ENCODE measurements around the gene ZBTB1.

DNA sequence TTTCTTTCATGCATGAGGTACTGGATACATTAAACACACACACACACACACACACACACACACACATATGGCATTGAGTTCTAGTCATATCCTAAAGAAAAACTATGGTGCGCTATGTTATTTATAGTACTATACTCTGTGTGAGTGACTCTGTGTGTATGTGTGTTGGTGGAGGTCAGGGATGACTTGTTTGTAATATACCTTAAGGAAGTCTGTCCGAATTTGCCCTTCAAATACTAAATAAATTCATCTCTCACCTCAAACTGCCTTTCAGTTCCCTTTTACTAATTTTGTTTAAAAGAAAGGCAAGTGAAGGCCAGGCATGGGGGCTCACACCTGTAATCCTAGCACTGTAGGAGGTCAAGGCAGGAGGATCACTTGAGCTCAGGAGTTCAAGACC lies 41.4 kb upstream of the ZBTB1 start:
- TF ChIP-seq, protein P1, sequence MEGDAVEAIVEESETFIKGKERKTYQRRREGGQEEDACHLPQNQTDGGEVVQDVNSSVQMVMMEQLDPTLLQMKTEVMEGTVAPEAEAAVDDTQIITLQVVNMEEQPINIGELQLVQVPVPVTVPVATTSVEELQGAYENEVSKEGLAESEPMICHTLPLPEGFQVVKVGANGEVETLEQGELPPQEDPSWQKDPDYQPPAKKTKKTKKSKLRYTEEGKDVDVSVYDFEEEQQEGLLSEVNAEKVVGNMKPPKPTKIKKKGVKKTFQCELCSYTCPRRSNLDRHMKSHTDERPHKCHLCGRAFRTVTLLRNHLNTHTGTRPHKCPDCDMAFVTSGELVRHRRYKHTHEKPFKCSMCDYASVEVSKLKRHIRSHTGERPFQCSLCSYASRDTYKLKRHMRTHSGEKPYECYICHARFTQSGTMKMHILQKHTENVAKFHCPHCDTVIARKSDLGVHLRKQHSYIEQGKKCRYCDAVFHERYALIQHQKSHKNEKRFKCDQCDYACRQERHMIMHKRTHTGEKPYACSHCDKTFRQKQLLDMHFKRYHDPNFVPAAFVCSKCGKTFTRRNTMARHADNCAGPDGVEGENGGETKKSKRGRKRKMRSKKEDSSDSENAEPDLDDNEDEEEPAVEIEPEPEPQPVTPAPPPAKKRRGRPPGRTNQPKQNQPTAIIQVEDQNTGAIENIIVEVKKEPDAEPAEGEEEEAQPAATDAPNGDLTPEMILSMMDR (IDR thresholded peaks at IDR 0.05; ENCODE audit: low read depth, low read length, missing input control): no peak
- TF ChIP-seq, protein P2, sequence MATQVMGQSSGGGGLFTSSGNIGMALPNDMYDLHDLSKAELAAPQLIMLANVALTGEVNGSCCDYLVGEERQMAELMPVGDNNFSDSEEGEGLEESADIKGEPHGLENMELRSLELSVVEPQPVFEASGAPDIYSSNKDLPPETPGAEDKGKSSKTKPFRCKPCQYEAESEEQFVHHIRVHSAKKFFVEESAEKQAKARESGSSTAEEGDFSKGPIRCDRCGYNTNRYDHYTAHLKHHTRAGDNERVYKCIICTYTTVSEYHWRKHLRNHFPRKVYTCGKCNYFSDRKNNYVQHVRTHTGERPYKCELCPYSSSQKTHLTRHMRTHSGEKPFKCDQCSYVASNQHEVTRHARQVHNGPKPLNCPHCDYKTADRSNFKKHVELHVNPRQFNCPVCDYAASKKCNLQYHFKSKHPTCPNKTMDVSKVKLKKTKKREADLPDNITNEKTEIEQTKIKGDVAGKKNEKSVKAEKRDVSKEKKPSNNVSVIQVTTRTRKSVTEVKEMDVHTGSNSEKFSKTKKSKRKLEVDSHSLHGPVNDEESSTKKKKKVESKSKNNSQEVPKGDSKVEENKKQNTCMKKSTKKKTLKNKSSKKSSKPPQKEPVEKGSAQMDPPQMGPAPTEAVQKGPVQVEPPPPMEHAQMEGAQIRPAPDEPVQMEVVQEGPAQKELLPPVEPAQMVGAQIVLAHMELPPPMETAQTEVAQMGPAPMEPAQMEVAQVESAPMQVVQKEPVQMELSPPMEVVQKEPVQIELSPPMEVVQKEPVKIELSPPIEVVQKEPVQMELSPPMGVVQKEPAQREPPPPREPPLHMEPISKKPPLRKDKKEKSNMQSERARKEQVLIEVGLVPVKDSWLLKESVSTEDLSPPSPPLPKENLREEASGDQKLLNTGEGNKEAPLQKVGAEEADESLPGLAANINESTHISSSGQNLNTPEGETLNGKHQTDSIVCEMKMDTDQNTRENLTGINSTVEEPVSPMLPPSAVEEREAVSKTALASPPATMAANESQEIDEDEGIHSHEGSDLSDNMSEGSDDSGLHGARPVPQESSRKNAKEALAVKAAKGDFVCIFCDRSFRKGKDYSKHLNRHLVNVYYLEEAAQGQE (IDR thresholded peaks at IDR 0.05): no peak
- no peak for TF ChIP-seq JUND (IDR thresholded peaks at IDR 0.05)
- TF ChIP-seq HNF4A (conservative IDR thresholded peaks at IDR 0.05): no peak
- no peak for TF ChIP-seq FOXA1 (IDR thresholded peaks at IDR 0.05)

All from liver (tissue), 3 donors.